UCSD-AML1 (cell line): ENCODE data around the gene SH3GL3.

Experiments
- DNase-seq: peaks from one replicate; lab custom pipeline; 2025; ENCODE audit not compliant: unreplicated experiment; lab: John Stamatoyannopoulos, UW

The SH3GL3 gene

DNA sequence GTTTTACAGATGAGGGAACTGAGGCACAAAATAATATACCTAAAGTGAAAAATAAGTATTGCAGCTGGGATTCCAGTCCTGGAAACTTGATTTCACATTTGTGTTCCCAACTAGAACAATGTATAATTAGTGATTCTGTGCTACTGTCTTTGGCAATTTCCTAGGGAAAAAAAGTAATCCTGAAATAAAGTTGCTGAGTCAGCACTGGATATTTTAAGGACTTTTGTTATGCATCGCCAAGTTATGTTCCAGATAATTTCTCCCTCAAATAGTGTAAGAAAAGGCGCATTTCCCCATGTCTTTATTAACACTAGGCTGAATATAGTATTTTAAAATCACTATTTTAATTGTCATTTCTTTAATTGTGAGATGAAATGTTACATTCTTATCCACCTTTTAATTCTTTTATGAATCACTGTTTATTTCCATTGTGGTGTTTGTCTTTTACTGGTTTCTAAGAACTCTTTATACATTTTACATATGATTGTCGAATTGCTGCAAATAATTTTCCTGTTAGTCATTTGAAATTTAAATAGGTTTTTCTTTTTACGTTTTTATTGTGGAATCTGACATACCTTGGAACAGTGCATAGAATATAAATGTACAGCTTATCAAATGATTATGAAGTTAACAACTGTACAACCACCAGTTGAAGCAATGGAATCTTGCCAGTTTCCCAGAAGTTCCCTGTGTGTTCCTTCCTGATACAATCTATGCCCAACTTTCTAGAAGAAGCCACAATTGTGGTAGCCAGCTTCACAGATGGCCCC lies 56.6 kb downstream of the SH3GL3 start:
- no peak for DNase-seq

DNA sequence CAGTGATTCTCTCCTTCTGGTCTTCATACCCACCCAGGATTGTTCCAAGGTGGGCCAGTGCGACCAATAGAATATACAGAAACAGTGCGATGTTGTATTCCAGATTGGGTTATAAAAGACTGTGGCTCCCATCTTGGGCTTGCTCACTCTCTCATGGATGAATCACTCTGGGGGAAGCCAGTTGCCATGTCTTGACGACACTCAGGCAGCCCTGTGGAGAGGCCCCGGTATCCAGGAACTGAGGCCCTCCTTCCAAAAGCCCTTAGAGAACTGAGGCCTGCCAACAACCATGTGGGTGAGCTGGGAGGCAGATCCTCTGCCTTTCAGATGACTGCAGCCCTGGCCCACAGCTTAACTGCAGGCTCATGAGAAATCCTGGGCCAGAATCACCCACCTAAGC lies 57.2 kb downstream of the SH3GL3 start:
- no peak for DNase-seq

GRCh38 chr15:83510001-83510400 lies 62.9 kb downstream of the SH3GL3 start:
- no peak for DNase-seq

GRCh38 chr15:83512459-83512858 lies 65.3 kb downstream of the SH3GL3 start:
- DNase-seq = no peak

GRCh38 chr15:83514584-83514983 lies 67.4 kb downstream of the SH3GL3 start:
- no peak for DNase-seq

DNA sequence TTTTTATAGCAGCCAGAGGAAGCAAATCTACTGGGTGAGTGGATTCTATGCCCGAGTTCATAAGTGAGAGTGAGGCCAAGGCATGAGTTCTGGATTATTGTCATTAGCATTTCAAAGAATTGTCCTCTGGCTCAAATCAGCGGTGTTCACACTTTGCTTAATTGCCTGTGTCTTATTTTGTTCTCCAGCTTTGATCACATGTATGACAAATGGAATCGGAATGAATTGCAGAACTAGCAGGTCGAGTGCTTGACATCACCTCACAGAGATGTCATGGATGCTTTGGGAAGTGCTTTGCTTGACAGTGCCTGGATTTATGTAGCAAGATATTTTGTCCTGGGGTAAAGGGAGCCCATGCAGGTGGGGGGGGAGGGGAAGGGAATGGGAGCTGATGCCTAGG lies 68.0 kb downstream of the SH3GL3 start:
- no peak for DNase-seq

DNA sequence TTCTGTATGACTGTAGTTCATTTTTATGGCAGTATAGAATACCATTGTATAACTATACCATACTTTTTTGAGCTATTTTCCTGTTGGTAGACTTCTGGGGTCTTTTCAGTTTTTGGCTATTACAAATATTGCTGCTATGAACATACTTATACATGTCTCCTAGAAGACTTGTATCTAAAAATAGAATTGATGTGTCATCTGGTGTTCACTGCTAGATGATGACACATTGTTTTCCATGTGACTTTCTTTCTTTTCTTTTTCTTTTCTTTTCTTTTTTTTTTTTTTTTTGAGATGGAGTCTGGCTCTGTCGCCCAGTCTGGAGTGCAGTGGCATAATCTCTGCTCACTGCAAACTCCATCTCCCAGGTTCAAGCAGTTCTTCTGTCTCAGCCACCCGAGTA lies 69.8 kb downstream of the SH3GL3 start:
- no peak for DNase-seq

DNA sequence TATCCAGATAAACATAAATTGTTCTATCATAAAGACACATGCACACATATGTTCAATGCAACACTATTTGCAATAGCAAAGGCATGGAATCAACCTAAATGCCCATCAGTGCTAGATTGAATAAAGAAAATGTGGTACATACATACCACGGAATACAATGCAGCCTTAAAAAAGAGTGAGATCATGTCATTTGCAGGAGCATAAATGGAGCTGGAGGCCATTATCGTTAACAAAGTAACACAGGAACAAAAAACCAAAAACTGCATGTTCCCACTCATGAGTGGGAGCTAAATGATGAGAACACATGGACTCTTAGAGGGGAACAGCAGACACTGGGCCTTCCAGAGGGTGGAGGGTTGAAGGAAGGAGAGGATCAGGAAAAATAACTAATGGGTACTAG lies 79.2 kb downstream of the SH3GL3 start:
- no peak for DNase-seq

GRCh38 chr15:83533410-83533962 lies 86.3 kb downstream of the SH3GL3 start:
- no peak for DNase-seq

- DNase-seq = no peak
These were observed 90.5 kb downstream of the SH3GL3 start for GRCh38 chr15:83537606-83538005.

DNA sequence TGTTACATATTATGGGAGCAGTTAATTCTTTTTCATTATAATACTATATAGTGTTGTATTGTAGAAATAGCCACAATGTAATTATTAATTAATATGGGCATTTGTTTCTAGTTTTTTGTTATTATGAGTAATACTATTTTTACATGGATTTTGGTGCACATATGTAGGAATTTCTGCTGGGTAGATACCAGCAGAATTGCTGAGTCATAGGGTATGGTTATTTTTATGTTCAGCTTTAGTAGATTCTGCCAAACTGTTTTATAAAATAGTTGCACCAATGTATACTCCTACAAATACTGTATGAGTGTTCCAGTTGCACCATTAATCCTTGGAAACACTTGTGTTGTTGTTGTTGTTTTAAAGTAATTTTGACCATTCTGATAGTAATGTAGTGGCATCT lies 91.5 kb downstream of the SH3GL3 start:
- no peak for DNase-seq

DNA sequence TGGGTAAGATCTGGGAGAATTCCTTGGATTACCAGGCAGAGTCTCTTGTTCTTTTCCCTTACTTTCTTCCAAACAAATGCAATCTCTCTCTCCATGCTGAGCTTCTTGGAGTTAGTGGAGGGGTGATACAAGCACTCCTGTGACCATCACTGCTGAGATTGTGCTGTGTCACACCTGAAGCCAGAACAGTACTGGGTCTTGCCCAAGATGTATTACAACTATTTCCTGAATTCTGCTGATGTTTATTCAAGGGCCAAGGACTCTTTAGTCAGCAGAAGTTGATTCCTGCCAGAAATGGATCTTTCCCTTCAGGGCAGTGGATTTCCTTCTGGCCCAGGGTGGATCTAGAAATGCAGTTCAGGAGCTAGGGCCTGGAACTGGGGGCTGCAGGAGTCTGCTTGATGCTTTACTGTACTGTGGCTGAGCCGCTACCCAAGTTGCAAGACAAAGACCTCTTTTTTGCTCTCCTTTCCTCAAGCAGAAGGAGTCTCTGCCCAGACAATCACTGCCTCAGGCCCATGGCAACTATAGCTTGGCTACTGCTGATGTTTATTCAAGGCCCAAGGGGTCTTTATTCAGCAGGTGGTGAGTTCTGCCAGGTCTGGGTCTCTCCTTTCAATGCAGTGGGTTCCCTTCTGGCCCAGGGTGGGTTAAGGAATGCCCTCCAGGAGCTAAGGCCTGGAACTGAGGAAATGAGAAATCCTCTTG lies 98.8 kb downstream of the SH3GL3 start:
- no peak for DNase-seq

- no peak for DNase-seq
These were observed 99.4 kb downstream of the SH3GL3 start for GRCh38 chr15:83546512-83546888.

DNA sequence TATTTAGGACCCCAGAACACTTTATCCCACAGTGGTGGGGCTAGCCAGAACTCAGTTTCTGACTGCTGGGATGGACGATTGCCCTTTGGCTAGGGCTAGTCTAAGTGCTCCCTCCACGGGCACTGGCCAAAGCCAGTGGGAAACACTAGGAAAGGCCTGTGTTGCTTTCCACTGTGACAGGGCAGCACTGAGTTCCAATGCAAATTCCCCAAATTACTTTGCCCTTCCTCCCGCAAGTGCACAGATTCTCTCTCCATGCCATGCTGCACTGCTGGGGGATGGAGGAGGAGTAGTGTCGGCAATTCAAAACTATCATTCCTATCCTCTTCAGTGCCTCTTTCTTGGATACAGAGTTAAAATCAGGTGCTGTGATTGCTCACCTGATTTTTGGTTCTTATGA lies 100.0 kb downstream of the SH3GL3 start:
- no peak for DNase-seq

DNA sequence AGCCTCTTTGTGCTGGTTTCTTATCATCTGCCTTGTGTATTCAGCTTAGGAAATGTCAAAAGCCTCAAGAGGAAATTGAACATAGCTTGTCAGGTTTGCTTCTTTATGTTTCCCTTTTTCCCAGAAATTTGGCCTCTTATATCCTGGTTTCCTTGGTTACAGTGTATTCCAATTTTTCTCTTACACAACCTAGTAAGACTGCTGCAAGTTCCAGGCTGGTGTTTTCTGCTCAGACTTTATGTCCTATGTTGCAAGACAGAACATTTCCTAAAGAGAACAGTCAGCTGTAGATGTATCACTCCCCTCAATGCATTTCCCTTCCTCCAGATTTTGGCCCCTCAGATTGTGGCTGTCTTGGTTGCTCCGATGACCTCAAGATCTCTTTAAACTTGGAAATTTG lies 102.5 kb downstream of the SH3GL3 start:
- DNase-seq = no peak

GRCh38 chr15:83554558-83554957 lies 107.4 kb downstream of the SH3GL3 start:
- no peak for DNase-seq

- DNase-seq = no peak
These were observed 108.2 kb downstream of the SH3GL3 start for GRCh38 chr15:83555383-83555782.

GRCh38 chr15:83556068-83556467 lies 108.9 kb downstream of the SH3GL3 start:
- DNase-seq = no peak

DNA sequence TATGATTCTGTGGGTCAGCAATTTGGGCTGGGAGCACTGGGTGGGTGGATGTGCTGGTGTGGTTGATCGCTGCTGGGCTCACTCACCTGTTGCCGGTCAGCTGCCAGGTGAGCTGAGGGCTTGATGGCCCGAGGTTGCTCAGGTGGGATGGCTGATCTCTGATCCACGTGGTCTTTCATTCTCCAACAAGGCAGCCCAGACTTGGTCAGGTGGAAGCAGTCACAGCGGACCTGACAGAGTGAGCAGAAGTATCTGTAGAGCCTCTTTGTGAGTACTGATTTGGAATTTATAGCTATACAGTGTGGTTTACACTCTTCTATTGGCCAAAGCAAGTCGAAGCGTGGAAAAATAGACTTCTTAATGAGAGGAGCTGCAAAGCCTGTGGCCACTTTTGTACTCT lies 109.6 kb downstream of the SH3GL3 start:
- DNase-seq = no peak

GRCh38 chr15:83558146-83558545 lies 111.0 kb downstream of the SH3GL3 start:
- no peak for DNase-seq

DNA sequence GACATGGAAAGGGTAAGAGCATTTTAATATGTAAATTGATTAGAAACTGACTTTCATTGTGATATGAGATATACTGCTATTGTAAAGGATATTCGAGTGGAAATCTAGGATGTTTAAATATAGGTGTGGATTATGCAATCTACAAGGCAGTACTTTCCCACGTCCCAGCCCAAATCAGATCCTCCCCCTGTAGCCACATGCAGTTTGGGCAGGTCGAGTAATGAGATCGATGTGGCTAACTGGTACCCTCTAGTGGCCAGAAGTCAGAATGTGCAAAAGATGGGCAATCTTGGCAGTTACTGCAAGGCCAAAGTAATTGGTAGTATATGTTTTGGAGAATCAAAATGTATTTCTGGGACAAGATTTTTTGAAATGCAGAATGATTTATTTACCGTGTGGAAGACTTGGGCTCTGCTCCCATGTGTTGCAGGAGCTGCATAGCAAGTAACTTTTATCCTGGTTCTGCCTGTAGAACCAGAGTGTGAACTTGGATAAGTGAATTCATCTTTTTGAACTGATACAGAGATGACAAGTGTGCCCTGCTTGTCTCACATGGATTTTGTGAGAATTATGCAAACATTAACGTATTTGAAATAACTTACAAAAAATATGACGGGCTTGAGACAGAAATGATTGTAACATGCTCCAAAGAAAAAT lies 112.3 kb downstream of the SH3GL3 start:
- DNase-seq = peak; percentile 49

DNA sequence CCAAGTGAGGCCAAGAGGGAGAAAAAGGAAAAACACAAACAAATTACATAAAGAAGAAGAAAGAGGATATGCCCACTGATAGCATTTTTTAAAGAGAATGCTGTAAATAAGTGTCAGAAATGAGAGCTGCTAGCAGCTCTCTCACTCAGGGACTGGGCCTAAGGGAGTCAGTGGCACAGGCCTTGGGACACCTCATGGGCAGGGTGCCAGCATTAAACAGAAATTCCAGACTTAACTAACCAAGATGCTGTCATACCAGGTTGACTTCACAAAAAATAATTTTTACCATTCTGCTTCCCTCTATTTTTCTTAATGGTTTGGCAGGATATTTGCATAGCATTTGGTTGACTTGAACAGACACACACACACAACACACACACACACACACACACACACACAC lies 114.5 kb downstream of the SH3GL3 start:
- DNase-seq = no peak
